SU-DHL-6 (cell line): ENCODE measurements around the gene FXR1.

Experiments
- H2AFZ ChIP-seq: fragments of 200-600 bp; sonication (generic); 2 replicates; pipeline ENCODE4 v1.6.1; 2014; ENCODE audit warnings: low read depth, mild to moderate bottlenecking, moderate library complexity, mixed read lengths, antibody characterized with exemption, low read length; ENCODE audit not compliant: severe bottlenecking
- H3F3A ChIP-seq: fragments of 200-600 bp; shearing (Covaris generic); 2 replicates; pipeline ENCODE4 v1.6.0; 2016; ENCODE audit warnings: antibody characterized with exemption, mild to moderate bottlenecking; ENCODE audit not compliant: insufficient read depth
- H3K27ac ChIP-seq: fragments of 200-600 bp; sonication (generic); 2 replicates; pipeline ENCODE4 v1.5.1; 2016; ENCODE audit warnings: low read depth, mild to moderate bottlenecking, low read length, moderate library complexity, mixed read lengths
- H3K27me3 ChIP-seq: fragments of 200-600 bp; sonication (generic), shearing (Covaris generic); 2 replicates; pipeline ENCODE4 v1.6.0; 2014; ENCODE audit warnings: mild to moderate bottlenecking, low read length
- H3K36me3 ChIP-seq: fragments of 200-600 bp; sonication (generic); 2 replicates; pipeline ENCODE4 v1.6.1; 2014; ENCODE audit warnings: mild to moderate bottlenecking, low read length, mixed read lengths
- H3K4me2 ChIP-seq: fragments of 300-600, 200-600 bp; shearing (Covaris generic), sonication (generic); 2 replicates; pipeline ENCODE4 v1.6.0; 2014; ENCODE audit warnings: low read length, low read depth, mild to moderate bottlenecking; ENCODE audit not compliant: poor library complexity, severe bottlenecking
- H3K4me3 ChIP-seq: fragments of 200-600 bp; sonication (generic); 2 replicates; pipeline ENCODE4 v1.5.1; 2014; ENCODE audit warnings: antibody characterized with exemption, low read length, mild to moderate bottlenecking, mixed read lengths; ENCODE audit not compliant: insufficient read depth, poor library complexity, severe bottlenecking
- H3K79me2 ChIP-seq: fragments of 200-600 bp; sonication (generic); 2 replicates; pipeline ENCODE4 v1.6.1; 2014; ENCODE audit warnings: mild to moderate bottlenecking, low read length, moderate library complexity; ENCODE audit not compliant: insufficient read depth
- H3K9ac ChIP-seq: fragments of 200-600 bp; sonication (generic); 2 replicates; pipeline ENCODE4 v1.7.0; 2014; ENCODE audit warnings: mild to moderate bottlenecking, low read length
- H3K9me2 ChIP-seq: fragments of 200-600 bp; sonication (generic); replicated peaks from 2 replicates; pipeline ENCODE4 v1.6.1; 2014; ENCODE audit warnings: low read length; ENCODE audit not compliant: insufficient read depth
- H3K9me3 ChIP-seq: fragments of 200-600 bp; sonication (generic); 2 replicates; pipeline ENCODE4 v1.6.1; 2014; ENCODE audit warnings: low read length, mixed read lengths; ENCODE audit not compliant: insufficient read depth
- H4K20me1 ChIP-seq: fragments of 200-600 bp; sonication (generic); 2 replicates; pipeline ENCODE4 v1.6.1; 2014; ENCODE audit warnings: low read depth, mild to moderate bottlenecking, antibody characterized with exemption, low read length, moderate library complexity, mixed read lengths
- CTCF ChIP-seq: fragments of 200-600 bp; sonication (generic); IDR thresholded peaks from one replicate; pipeline ENCODE4 v1.5.1; 2017; ENCODE audit warnings: antibody characterized with exemption, mild to moderate bottlenecking, low read length, moderate library complexity; ENCODE audit not compliant: insufficient read depth, poor library complexity, severe bottlenecking
- EZH2phosphoT487 ChIP-seq: fragments of 200-600 bp; sonication (generic), shearing (Covaris generic); conservative IDR thresholded peaks from 2 replicates; pipeline ENCODE4 v1.6.1; 2018; ENCODE audit warnings: mild to moderate bottlenecking, antibody characterized with exemption, low read length, moderate library complexity, mixed read lengths

The FXR1 gene

GRCh38 chr3:181009225-181009624 is 96.8 kb downstream of the FXR1 start:
- TF ChIP-seq CTCF = no peak
- no peak for TF ChIP-seq EZH2phosphoT487
- Histone ChIP-seq H3K79me2 (no peaks in the 10 kb centered on the region), H3K4me2 (no peak overlapping the region), H3K9me2 (no peaks in the 10 kb centered on the region), H3K9ac (no peak overlapping the region), H2AFZ (no peak overlapping the region), H3K27me3 (no peaks in the 10 kb centered on the region), H3K4me3 (no peak overlapping the region), H3K36me3 (no peaks in the 10 kb centered on the region), H3K9me3 (no peaks in the 10 kb centered on the region), H4K20me1 (no peaks in the 10 kb centered on the region), H3K27ac (no peak overlapping the region), H3F3A (no peaks in the 10 kb centered on the region)

- Histone ChIP-seq H2AFZ (no peak overlapping the region), H3K9ac (no peak overlapping the region), H3K27ac (no peak overlapping the region), H3K4me2 (no peak overlapping the region), H3K9me3 (no peaks in the 10 kb centered on the region), H3K36me3 (no peaks in the 10 kb centered on the region), H3F3A (no peaks in the 10 kb centered on the region), H4K20me1 (no peaks in the 10 kb centered on the region), H3K9me2 (no peaks in the 10 kb centered on the region), H3K27me3 (no peaks in the 10 kb centered on the region), H3K4me3 (no peak overlapping the region), H3K79me2 (no peaks in the 10 kb centered on the region)
- TF ChIP-seq CTCF = no peak
- TF ChIP-seq EZH2phosphoT487 = no peak
These were observed 105.2 kb downstream of the FXR1 start for GRCh38 chr3:181017690-181018089.

- Histone ChIP-seq H3F3A (no peaks in the 10 kb centered on the region), H3K27ac (no peak overlapping the region), H3K4me3 (no peak overlapping the region), H3K9me3 (no peaks in the 10 kb centered on the region), H3K36me3 (no peaks in the 10 kb centered on the region), H3K4me2 (no peak overlapping the region), H3K9me2 (no peaks in the 10 kb centered on the region), H3K79me2 (no peaks in the 10 kb centered on the region), H3K27me3 (no peaks in the 10 kb centered on the region), H2AFZ (no peak overlapping the region), H4K20me1 (no peaks in the 10 kb centered on the region), H3K9ac (no peak overlapping the region)
- TF ChIP-seq EZH2phosphoT487 (no peak), CTCF (no peak)
These were observed 112.7 kb downstream of the FXR1 start for GRCh38 chr3:181025204-181025603.

- no peak overlapping the region for H2AFZ ChIP-seq
- H3F3A ChIP-seq = no peaks in the 10 kb centered on the region
- H3K9me3 ChIP-seq = no peaks in the 10 kb centered on the region
- H4K20me1 ChIP-seq = no peaks in the 10 kb centered on the region
- TF ChIP-seq EZH2phosphoT487 = no peak
- no peak for TF ChIP-seq CTCF
- no peak overlapping the region for H3K4me2 ChIP-seq
- H3K4me3 ChIP-seq = no peak overlapping the region
- H3K36me3 ChIP-seq = no peaks in the 10 kb centered on the region
- H3K27ac ChIP-seq = no peak overlapping the region
- H3K27me3 ChIP-seq = no peaks in the 10 kb centered on the region
- no peaks in the 10 kb centered on the region for H3K9me2 ChIP-seq
- H3K79me2 ChIP-seq = no peaks in the 10 kb centered on the region
- H3K9ac ChIP-seq = no peak overlapping the region
These were observed 118.5 kb downstream of the FXR1 start for GRCh38 chr3:181030948-181031347.
